Measurements from ENCODE around the gene ACSL5. TPM values are rescaled to one million over a fixed set of nuclear protein-coding genes. Genes with fewer than 3 reads are reported as not detected.

Gene ACSL5
- total and polyA plus RNA-seq, 2 of the 4 experiments (the other 2 are of a cell fraction): 0.87 to 1.3 TPM

- H3K4ac ChIP-seq (ENCODE audit: low read depth, low read length): no peak overlapping the region
- DNase-seq: no peak
- H2AFZ ChIP-seq (replicated peaks; ENCODE audit: low read length, poor library complexity): no peak overlapping the region
- intact Hi-C loops (cut with micrococcal nuclease) (no loop called here), in situ Hi-C loops (cut with MboI; ENCODE audit: low sequenced_read_pairs) (no loop called here), dilution Hi-C loops (cut with HindIII; ENCODE audit: low sequenced_read_pairs, unreplicated experiment) (no loop called here)
- BruUV-seq (replicated peaks): no TSS peak
- H2BK15ac ChIP-seq (ENCODE audit: low read depth, low read length): no peak overlapping the region
- ATAC-seq (ENCODE audit: low read depth): no peak
- no peaks in the 10 kb centered on the region for H3K36me3 ChIP-seq (ENCODE audit: control insufficient read depth, insufficient read depth, low read length)
- no peak overlapping the region for H2BK20ac ChIP-seq (ENCODE audit: low read depth, low read length)
- H3K9me3 ChIP-seq (ENCODE audit: control insufficient read depth, insufficient read depth, low read length): no peaks in the 10 kb centered on the region
- H4K20me1 ChIP-seq (ENCODE audit: insufficient read depth, low read length): no peaks in the 10 kb centered on the region
- no peak overlapping the region for H4K8ac ChIP-seq (ENCODE audit: low read depth in 2 of 2, low read length in 2 of 2)
- ChIA-PET POLR2A (ENCODE audit: unreplicated experiment) (no interaction called here), CTCF (no interaction called here)
- no peaks in the 10 kb centered on the region for H3K27me3 ChIP-seq (ENCODE audit: control insufficient read depth, insufficient read depth, low read length)
- no peak overlapping the region for H3K27ac ChIP-seq (ENCODE audit: insufficient read depth, low read length)
- whole genome bisulfite sequencing, 2 experiments (ENCODE audit: extremely low coverage in 2 of 2, insufficient read length in 1 of 2): 61% methylated on average over 3 of the region's 9 CpGs; no CpG with 5 or more reads in 1 of the 2 experiments
- TF ChIP-seq POLR2A (IDR thresholded peaks at IDR 0.05; ENCODE audit: low read depth, low read length): no peak
- no peak for TF ChIP-seq SMC3 (IDR thresholded peaks at IDR 0.05; ENCODE audit: low read depth, low read length)
- no peak for TF ChIP-seq RAD21 (IDR thresholded peaks at IDR 0.05; ENCODE audit: low read length)
- TF ChIP-seq CHD1 (IDR thresholded peaks at IDR 0.05; ENCODE audit: low read depth, low read length): no peak
- H3K56ac ChIP-seq (ENCODE audit: extremely low read depth, insufficient read depth, low read length): no peak overlapping the region
- H2AK9ac ChIP-seq (replicated peaks; ENCODE audit: low read depth, low read length, poor library complexity): no peak overlapping the region
- no peak overlapping the region for H2BK120ac ChIP-seq (ENCODE audit: low read depth, low read length)
- H3K4me2 ChIP-seq (ENCODE audit: low read depth, low read length): no peak overlapping the region
- H4K91ac ChIP-seq (ENCODE audit: insufficient read depth, low read depth, low read length): no peak overlapping the region
- no peak overlapping the region for H3K18ac ChIP-seq (ENCODE audit: low read depth, low read length)
- no peak overlapping the region for H3K23ac ChIP-seq (ENCODE audit: low read depth, low read length)
- no peaks in the 10 kb centered on the region for H3K9me1 ChIP-seq (ENCODE audit: insufficient read depth, low read length)
- H3K14ac ChIP-seq (replicated peaks; ENCODE audit: low read depth, low read length): no peak overlapping the region
- no peaks in the 10 kb centered on the region for H3K4me1 ChIP-seq (ENCODE audit: control insufficient read depth, insufficient read depth, low read length)
- H2AK5ac ChIP-seq (ENCODE audit: low read depth, low read length): no peak overlapping the region
- no peak overlapping the region for H3K4me3 ChIP-seq (ENCODE audit: insufficient read depth, low read depth, low read length)
- H2BK5ac ChIP-seq (ENCODE audit: low read depth, low read length, poor library complexity, severe bottlenecking): no peak overlapping the region
- no peak overlapping the region for H3K9ac ChIP-seq (ENCODE audit: low read depth, low read length)
- H3K79me1 ChIP-seq (ENCODE audit: low read depth in 1 of 2, low read length in 2 of 2): no peaks in the 10 kb centered on the region
- no peak overlapping the region for H4K5ac ChIP-seq (ENCODE audit: low read depth, low read length)
Measured at GRCh38 chr10:112345743-112346142, 28.2 kb upstream of the ACSL5 start.

Data from IMR-90 (cell line).